ENCODE measurements around the gene SLC46A2. TPM values are rescaled to one million over a fixed set of nuclear protein-coding genes. Genes with fewer than 3 reads are reported as not detected.
A peak's percentile ranks its signal among the peaks of the same experiment; 100 is the strongest.

The SLC46A2 gene
- total and polyA plus RNA-seq, 2 of the 13 experiments (the other 11 are each of a cell fraction or from before 2014, with no cell fraction given) = not detected

- TF ChIP-seq ZNF609 (CRISPR knock-in tag; IDR thresholded peaks at IDR 0.05; ENCODE audit: borderline replicate concordance) (0 out of 2 replicates have a peak, but pooled peaks have one; percentile 38), AKAP8 (CRISPR knock-in tag; IDR thresholded peaks at IDR 0.05) (no peak), ZNF792 (CRISPR knock-in tag; IDR thresholded peaks at IDR 0.05) (peak; percentile 36; the same call in 1 of the 2 replicates), NR1H2 (CRISPR knock-in tag; IDR thresholded peaks at IDR 0.05; ENCODE audit: borderline replicate concordance, low read depth) (no peak), NFE2L2 (IDR thresholded peaks at IDR 0.05; ENCODE audit: low read length) (no peak), STAT6 (CRISPR knock-in tag; IDR thresholded peaks at IDR 0.05; ENCODE audit: borderline replicate concordance) (no peak), CBFB (CRISPR knock-in tag; IDR thresholded peaks at IDR 0.05) (no peak), ZNF333 (CRISPR knock-in tag; IDR thresholded peaks at IDR 0.05; ENCODE audit: borderline replicate concordance) (no peak), DNMT3B (CRISPR knock-in tag; conservative IDR thresholded peaks at IDR 0.05) (no peak), HOXA5 (CRISPR knock-in tag; IDR thresholded peaks at IDR 0.05) (no peak), MAFK (conservative IDR thresholded peaks at IDR 0.05 in 1 of 2, IDR thresholded peaks at IDR 0.05 in 1 of 2; ENCODE audit: low read length in 2 of 2) (no peak), GFI1 (CRISPR knock-in tag; IDR thresholded peaks at IDR 0.05; ENCODE audit: borderline replicate concordance) (peak; percentile 97), ZNF543 (CRISPR knock-in tag; IDR thresholded peaks at IDR 0.05) (no peak), ARNT (IDR thresholded peaks at IDR 0.05) (no peak), PLRG1 (conservative IDR thresholded peaks at IDR 0.05) (no peak), MXD4 (CRISPR knock-in tag; IDR thresholded peaks at IDR 0.05) (no peak), GLMP (CRISPR knock-in tag; IDR thresholded peaks at IDR 0.05; ENCODE audit: borderline replicate concordance) (no peak), RBM22 (optimal IDR thresholded peaks at IDR 0.05; ENCODE audit: low read length) (no peak)
- TF ChIP-seq, protein P1, sequence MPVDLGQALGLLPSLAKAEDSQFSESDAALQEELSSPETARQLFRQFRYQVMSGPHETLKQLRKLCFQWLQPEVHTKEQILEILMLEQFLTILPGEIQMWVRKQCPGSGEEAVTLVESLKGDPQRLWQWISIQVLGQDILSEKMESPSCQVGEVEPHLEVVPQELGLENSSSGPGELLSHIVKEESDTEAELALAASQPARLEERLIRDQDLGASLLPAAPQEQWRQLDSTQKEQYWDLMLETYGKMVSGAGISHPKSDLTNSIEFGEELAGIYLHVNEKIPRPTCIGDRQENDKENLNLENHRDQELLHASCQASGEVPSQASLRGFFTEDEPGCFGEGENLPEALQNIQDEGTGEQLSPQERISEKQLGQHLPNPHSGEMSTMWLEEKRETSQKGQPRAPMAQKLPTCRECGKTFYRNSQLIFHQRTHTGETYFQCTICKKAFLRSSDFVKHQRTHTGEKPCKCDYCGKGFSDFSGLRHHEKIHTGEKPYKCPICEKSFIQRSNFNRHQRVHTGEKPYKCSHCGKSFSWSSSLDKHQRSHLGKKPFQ (CRISPR knock-in tag; IDR thresholded peaks at IDR 0.05; ENCODE audit: insufficient replicate concordance) = no peak
- TF ChIP-seq, protein P2, sequence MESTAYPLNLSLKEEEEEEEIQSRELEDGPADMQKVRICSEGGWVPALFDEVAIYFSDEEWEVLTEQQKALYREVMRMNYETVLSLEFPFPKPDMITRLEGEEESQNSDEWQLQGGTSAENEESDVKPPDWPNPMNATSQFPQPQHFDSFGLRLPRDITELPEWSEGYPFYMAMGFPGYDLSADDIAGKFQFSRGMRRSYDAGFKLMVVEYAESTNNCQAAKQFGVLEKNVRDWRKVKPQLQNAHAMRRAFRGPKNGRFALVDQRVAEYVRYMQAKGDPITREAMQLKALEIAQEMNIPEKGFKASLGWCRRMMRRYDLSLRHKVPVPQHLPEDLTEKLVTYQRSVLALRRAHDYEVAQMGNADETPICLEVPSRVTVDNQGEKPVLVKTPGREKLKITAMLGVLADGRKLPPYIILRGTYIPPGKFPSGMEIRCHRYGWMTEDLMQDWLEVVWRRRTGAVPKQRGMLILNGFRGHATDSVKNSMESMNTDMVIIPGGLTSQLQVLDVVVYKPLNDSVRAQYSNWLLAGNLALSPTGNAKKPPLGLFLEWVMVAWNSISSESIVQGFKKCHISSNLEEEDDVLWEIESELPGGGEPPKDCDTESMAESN (CRISPR knock-in tag; conservative IDR thresholded peaks at IDR 0.05) = no peak
Measured at GRCh38 chr9:112841261-112841660, 49.4 kb downstream of the SLC46A2 start (continued).
